HG03520 (cell line): ENCODE measurements around the gene SEC31B.

ENCODE experiments used
- ATAC-seq: cut with Tn5 transposase; IDR thresholded peaks from one replicate; pipeline ENCODE4 v1.9.1; 2021; ENCODE audit warnings: mild to moderate bottlenecking, moderate library complexity; ENCODE audit not compliant: unreplicated experiment

Gene SEC31B

GRCh38 chr10:100519311-100520051, at the start of gene SEC31B:
Gene SEC31B, minus strand, starts transcription at chr10:100519861. Its CDS starts 2,909 bp downstream, at chr10:100516952.
- no peak for ATAC-seq

GRCh38 chr10:100568912-100569311, 49.3 kb upstream of the SEC31B start:
- ATAC-seq: no peak

- ATAC-seq: no peak
Observed at GRCh38 chr10:100567826-100568225, 48.2 kb upstream of the SEC31B start.

- ATAC-seq: no peak
Observed at GRCh38 chr10:100567249-100567648, 47.6 kb upstream of the SEC31B start.

- no peak for ATAC-seq
Observed at GRCh38 chr10:100566561-100566960, 46.9 kb upstream of the SEC31B start.

GRCh38 chr10:100565206-100565985, 45.7 kb upstream of the SEC31B start:
- ATAC-seq: no peak

- peak; percentile 58 for ATAC-seq
Observed at GRCh38 chr10:100562008-100562672, 42.5 kb upstream of the SEC31B start.

GRCh38 chr10:100561005-100561404, 41.3 kb upstream of the SEC31B start:
- no peak for ATAC-seq

- ATAC-seq: no peak
Observed at GRCh38 chr10:100560248-100560647, 40.6 kb upstream of the SEC31B start.

GRCh38 chr10:100554902-100555301, 35.2 kb upstream of the SEC31B start:
- ATAC-seq: no peak

GRCh38 chr10:100553929-100554328, 34.3 kb upstream of the SEC31B start:
- no peak for ATAC-seq

- no peak for ATAC-seq
Observed at GRCh38 chr10:100551738-100552137, 32.1 kb upstream of the SEC31B start.

GRCh38 chr10:100551196-100551595, 31.5 kb upstream of the SEC31B start:
- ATAC-seq: no peak

- ATAC-seq: no peak
Observed at GRCh38 chr10:100544950-100545349, 25.3 kb upstream of the SEC31B start.

- ATAC-seq: no peak
Observed at GRCh38 chr10:100537475-100537874, 17.8 kb upstream of the SEC31B start.

- ATAC-seq: peak; percentile 96
Observed at GRCh38 chr10:100535715-100536353, 16.2 kb upstream of the SEC31B start, which contains the start of gene HIF1AN. Gene HIF1AN, plus strand, starts transcription at chr10:100535943. Its CDS starts 16 bp downstream, at chr10:100535959.

GRCh38 chr10:100535338-100535714, 15.7 kb upstream of the SEC31B start:
- ATAC-seq: peak; percentile 16

- no peak for ATAC-seq
Observed at GRCh38 chr10:100534726-100535125, 15.1 kb upstream of the SEC31B start.

GRCh38 chr10:100531761-100532160, 12.1 kb upstream of the SEC31B start:
- no peak for ATAC-seq

- no peak for ATAC-seq
Observed at GRCh38 chr10:100529475-100530298, 10.0 kb upstream of the SEC31B start, which contains the start of gene NDUFB8. Gene NDUFB8, minus strand, starts transcription at chr10:100529871. Its CDS starts 20 bp downstream, at chr10:100529851.
